Suprapubic skin (tissue), 3 donors: Measurements from ENCODE around the gene RNASE2.

Source experiments
- POLR2AphosphoS5 ChIP-seq, 3 donors: sonication (generic); formaldehyde crosslinking; IDR thresholded peaks; one replicate each; pipeline ENCODE4 v1.6.1; 2017; ENCODE audit warnings: antibody characterized with exemption in 3 of 3
- TF ChIP-seq, protein P1 (sequence below), 2 donors: fragments of 200-600 bp in 1 of 2; fragments of 450-650 bp in 1 of 2; sonication (generic) in 1 of 2; IDR thresholded peaks; one replicate each; pipeline ENCODE4 v1.5.1; 2016 to 2019; ENCODE audit warnings: antibody characterized with exemption in 2 of 2, mild to moderate bottlenecking in 1 of 2, moderate library complexity in 1 of 2

- TF ChIP-seq, protein P1, sequence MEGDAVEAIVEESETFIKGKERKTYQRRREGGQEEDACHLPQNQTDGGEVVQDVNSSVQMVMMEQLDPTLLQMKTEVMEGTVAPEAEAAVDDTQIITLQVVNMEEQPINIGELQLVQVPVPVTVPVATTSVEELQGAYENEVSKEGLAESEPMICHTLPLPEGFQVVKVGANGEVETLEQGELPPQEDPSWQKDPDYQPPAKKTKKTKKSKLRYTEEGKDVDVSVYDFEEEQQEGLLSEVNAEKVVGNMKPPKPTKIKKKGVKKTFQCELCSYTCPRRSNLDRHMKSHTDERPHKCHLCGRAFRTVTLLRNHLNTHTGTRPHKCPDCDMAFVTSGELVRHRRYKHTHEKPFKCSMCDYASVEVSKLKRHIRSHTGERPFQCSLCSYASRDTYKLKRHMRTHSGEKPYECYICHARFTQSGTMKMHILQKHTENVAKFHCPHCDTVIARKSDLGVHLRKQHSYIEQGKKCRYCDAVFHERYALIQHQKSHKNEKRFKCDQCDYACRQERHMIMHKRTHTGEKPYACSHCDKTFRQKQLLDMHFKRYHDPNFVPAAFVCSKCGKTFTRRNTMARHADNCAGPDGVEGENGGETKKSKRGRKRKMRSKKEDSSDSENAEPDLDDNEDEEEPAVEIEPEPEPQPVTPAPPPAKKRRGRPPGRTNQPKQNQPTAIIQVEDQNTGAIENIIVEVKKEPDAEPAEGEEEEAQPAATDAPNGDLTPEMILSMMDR (IDR thresholded peaks at IDR 0.05) = no peak
- no peak for TF ChIP-seq POLR2AphosphoS5 (IDR thresholded peaks at IDR 0.05)
Measured at GRCh38 chr14:20905676-20906075, 49.6 kb upstream of the RNASE2 start.
